ENCODE measurements around the gene FGFR4.

Gene FGFR4

GRCh38 chr5:177103523-177104253, 17.0 kb downstream of the FGFR4 start:
- DNase-seq, result no peak

DNA sequence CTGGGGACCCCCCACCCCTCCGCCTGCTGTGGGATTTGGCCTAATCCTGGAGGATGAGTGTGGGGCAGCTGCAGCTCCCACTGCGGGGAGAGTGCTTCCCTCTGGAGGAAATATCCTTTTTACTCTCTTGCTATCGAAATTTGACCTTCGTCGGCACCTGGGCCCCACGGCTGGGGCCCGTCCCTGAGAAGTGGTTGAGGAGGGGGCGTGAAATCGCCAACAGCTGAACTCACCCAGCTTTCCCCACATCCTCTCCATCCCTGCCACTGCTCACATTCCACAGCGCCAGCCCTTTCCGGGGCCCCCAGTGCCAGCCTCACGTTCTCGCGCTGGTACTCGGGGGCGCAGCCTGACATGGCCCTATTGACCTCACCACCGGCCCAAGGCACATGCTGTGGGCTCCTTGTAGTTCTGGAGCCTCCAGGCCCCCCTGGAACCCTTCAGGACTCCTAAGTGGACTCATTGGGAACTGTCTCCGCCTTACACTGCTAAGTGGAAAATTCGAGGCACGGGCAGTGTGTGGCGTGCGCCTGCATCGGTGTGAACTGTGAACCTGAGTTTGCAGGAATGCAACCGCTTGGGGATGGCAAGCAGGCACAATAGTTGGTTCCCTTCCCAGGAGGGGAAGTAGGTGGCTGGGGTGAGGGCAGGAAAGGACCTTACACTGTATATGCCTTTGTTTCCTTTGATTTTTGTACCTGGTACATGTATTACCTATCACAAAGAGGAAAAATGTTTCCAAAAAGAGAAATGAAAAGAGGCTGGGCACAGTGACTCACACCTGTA, 19.2 kb downstream of the FGFR4 start:
- DNase-seq, result no peak

DNA sequence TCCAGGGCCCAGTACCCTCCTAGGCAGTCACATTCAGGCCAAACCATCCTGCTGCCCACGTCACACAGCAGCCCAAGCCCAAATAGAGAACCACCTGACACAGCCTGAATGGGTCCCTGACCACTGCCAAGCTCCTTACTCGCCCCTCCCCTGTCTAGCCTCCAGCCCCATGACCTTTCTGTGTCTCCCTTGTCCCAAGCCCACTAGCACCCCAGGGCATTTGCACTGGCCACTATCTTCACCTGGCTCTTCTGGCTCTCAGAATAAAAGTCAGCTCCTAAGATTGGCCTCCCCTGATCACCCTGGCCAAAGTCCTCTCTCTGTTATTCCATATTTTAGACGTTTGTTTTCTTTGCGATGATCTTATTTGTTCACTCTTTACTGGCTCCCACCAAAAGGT, 20.4 kb downstream of the FGFR4 start:
- DNase-seq, result no peak

DNA sequence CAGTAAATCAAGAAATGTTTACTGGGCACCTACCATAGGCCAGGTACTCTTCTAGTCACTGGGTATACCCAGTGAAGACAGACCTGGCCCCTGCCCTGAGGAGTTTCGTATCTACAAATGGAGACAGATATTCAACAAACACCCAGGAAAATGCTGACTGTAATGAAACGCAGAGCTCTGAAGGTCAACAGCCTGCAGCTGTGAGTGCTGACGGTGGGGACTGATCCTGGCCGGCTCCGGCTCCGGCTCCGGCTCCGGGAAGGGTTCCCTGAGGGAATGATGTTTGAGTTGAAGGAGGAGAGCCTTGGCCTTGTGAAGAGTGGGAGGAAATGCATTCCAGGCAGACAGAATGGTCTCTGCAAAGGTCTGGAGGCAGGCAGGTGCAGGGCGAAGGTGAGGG, 23.1 kb downstream of the FGFR4 start:
- DNase-seq, result no peak

DNA sequence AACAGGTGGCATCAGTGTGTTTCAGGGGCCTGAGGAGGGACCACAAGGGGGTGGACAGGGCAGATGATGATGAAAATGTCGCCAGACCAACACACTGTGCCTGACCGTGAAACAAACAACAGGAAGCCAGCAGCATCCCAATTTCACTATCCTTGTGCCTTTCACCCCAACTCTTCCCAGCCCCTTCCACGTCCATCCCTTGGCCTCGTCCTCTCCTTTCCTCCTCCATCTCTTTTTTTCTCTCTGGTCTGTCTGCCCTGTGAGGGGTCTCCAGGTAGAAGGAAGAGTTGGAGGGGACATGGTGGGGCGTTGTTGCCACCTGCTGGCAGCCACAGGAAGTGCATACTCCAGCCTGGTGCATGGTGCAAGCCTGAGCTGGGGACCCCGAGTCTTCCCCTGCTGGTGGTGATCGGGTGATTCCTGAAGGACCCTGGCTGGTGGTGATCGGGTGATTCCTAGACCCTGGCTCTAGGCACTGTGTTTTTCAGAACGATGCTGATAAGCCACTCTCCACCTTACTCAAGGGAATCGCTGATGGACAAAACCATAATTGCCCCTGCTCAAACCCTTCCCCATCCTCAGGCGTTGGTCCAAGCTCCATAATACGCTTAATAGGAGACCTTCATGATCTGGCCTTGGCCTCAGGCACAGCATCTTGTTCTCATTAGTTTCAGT, 25.1 kb downstream of the FGFR4 start:
- DNase-seq, result peak; percentile 61 to 63

- no peak for DNase-seq
Observed at GRCh38 chr5:177112589-177113220, 26.0 kb downstream of the FGFR4 start.

GRCh38 chr5:177113566-177114424, 27.1 kb downstream of the FGFR4 start:
- DNase-seq, result peak; percentile 78 to 81

DNA sequence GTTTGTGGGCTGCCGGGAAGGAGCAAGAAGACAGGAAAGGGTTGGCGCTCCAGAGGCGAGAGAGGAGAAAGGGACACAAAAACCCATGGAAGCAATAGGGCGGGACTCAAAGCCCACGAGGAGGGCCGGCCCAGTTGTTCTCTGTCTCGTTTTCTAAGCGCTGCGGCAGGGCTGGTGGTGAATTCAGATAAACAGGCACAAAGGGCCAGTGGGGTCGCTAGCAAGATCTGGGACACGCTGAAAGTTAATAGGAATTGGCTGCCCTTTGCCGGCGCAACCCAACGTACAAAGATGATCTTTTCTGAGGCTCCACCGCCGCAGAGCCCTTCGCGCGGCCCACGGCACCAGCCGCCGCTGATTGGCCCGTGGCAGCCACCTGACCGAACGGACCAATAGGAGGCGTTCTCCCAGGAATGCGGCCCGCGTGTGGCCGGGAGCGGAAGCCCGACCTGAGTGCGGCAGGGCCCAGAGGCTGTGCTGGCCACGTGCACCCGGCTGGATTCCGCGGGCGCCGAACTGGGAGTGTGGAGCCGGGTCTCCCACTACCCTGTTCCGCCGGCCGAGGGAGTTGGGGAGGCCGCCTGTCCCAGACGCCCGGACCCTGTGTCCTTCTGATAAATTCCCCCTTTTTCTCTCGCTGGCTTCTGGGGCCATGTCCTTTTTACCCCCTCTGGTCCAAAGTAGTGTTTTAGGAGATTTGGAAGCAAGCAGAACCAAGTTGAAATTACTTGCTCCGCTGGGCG, 30.1 kb downstream of the FGFR4 start:
- peak; percentile 75 to 80 for DNase-seq

DNA sequence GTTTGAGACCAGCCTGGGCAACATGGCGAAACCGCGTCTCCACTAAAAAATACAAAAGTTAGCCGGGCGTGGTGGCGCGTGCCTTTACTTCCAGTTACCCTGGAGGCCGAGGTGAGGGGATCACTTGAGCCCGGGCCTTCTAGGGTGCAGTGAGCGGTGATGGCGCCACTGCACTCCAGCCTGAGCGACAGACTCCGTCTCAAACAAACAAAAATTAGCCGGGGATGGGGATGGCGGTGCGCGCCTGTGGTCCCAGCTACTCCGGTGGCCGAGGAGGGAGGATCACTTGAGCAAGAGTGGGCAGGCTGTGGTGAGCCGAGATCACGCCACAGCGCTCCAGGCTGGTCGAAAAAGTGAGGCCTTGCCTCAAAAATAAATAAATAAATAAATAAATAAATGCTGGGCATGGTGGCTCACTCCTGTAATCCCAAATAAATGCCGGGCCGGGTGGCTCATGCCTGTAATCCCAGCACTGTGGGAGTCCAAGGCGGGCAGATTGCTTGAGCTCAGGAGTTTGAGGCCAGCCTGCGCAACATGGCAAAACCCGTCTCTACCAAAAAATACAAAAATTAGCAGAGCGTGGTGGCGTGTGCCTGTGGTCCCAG, 30.8 kb downstream of the FGFR4 start:
- no peak for DNase-seq

- DNase-seq, result no peak
Observed at GRCh38 chr5:177122566-177122965, 35.9 kb downstream of the FGFR4 start.

GRCh38 chr5:177123789-177124485, 37.2 kb downstream of the FGFR4 start:
- DNase-seq, result no peak

- no peak for DNase-seq
Observed at GRCh38 chr5:177124486-177124991, 37.8 kb downstream of the FGFR4 start.

GRCh38 chr5:177126771-177127170, 40.1 kb downstream of the FGFR4 start:
- no peak for DNase-seq

GRCh38 chr5:177128551-177128981, 41.9 kb downstream of the FGFR4 start:
- no peak for DNase-seq

DNA sequence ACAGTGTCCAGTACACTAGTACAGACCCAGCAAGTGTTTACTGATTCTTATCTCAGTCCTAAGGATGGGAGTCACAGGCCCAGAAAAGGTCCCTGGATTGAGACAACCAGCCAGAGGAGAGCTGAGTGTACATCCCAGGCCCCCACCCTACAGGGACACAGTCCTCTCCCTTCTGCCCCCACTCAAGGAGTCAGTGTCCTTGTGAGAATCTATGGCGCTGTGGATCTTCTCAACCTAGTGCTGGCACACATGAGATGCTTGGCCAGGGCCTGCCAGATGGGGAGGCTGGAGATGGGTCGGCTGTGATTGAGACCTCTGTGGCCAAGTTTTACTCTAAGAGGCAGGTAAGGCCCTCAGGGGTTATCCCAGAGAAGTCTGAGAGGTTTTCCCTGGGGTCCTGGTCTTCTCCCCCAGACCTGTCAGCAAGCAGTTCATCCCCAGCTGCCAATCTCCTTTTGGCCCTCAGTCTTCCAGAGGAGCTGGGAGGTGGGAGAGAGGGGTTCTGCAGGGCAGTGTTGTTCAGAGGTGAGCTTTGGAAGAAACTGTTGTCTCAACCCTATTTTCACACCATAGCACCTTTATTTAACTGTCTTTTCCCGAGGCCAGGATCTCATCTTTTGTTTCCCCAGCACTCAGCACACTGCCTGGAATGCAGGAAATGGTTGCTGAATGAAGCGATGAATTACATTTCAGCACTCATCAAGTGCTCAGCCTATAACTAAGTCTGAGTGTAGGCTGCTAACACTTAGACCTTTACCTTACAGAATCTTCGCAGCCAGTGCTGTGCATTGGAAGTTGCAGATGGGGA, 43.7 kb downstream of the FGFR4 start:
- no peak for DNase-seq

GRCh38 chr5:177131019-177131320, 44.3 kb downstream of the FGFR4 start:
- no peak for DNase-seq

- DNase-seq, result no peak
Observed at GRCh38 chr5:177131352-177132135, 44.8 kb downstream of the FGFR4 start.

Data from stimulated activated CD4-positive, alpha-beta T cell treated with anti-CD3 and anti-CD28 coated beads, Interleukin-2, amount 100 ng/mL, for 48 hours (primary cell).